DMS153 (cell line): ENCODE results near the gene MFAP3.
"Not testable (repeated sequence)": the region's sequence is repeated elsewhere in the genome, so short reads cannot be mapped to it uniquely, and the experiment has no call there.

Experiments
- DNase-seq: peaks from one replicate; lab custom pipeline; 2025; lab: John Stamatoyannopoulos, UW

The MFAP3 gene

GRCh38 chr5:154038707-154039457 lies at the start of gene MFAP3, which contains the start of gene FAM114A2:
Gene MFAP3, plus strand, starts transcription at chr5:154038967. Its CDS starts 10,756 bp downstream, at chr5:154049723.
Gene FAM114A2, minus strand, starts transcription at chr5:154038910. Its CDS starts 3,957 bp downstream, at chr5:154034953.
- DNase-seq: peak; percentile 3

DNA sequence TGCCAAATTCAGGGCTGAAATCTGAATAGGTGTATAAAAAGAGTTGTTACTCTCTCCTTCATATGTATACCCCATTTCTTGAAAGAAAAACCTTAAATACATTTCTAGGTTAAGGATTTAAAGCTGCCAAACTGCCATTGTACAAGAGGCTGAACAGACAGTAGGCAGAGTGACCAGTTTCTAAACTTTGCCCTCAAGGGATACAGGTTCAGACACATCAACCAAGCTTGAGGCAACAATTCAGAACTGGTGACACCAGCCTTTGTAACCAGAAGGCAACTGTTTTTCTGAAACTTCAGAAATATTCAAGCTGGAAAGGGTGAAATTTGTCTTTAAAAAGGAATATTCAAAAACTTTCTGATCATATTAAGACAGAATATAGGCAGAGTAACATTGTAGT lies 47.6 kb upstream of the MFAP3 start:
- DNase-seq: no peak

DNA sequence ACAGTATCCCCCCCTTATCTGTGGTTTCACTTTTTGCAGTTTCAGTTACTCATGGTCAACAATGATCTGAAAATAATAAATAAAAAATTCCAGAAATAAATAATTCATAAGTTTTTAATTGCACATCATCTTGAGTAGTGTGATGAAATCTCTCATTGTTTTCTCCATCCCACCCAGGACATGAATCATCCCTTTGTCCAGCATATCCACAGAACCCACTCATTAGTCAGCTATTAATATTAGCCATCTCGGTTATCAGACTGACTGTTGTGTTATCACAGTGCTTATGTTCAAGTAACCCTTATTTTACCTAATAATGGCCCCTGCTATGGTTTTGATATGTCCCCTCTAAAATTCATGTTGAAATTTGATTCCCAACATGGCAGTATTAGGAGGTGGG lies 40.8 kb upstream of the MFAP3 start:
- no peak for DNase-seq

DNA sequence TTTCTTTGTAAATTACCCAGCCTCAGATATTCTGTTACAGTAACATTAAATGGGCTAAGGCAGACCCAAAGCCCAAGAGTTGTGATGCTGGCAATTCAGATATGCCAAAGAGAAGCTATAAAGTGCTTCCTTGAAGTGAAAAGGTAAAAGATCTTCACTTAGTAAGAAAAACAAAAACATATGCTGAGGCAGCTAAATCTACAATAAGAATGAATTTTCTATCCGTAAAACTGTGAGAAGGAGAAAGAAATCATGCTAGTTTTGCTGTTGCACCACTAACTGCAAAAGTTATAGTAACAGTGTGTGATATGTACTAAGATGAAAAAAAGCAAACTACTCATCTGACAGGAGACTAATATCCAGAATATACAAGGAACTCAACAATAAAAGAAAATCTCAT lies 40.0 kb upstream of the MFAP3 start:
- DNase-seq: no peak

DNA sequence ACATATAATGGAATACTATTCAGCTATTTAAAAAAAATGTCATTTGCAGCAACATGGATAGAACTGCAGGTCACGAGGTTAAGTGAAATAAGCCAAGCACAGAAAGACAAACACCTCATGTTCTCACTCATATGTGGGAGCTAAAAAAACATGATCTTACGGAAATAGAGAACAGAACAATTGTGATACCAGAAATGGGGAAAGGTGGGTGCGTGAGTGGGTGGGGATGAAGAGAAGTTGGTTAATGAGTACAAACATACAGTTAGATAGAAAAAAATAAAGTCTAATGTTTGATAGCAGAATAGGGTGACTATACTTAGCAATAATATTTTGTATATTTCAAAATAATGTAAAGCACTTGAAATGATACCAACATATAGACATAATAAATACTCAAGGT lies 38.8 kb upstream of the MFAP3 start:
- no peak for DNase-seq

GRCh38 chr5:154000703-154001102 lies 38.1 kb upstream of the MFAP3 start:
- no peak for DNase-seq

DNA sequence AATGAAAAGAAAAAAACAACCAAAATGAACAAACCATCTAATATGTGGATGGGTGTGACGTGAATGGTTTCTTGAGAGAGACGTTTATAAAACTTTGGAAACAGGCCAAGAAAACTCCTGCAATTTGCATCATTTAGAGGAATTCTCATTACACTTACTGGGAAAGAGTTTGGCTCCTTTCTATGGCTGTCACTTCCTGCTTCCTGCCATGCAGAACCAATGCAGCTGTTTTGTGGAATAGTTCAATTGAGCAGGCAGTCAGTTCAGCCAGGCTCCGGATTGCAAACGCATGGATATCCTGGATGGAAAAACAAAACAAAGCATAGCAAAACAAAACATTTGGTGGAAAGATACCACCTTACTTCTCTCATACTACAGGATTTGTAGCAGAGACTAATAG lies 36.7 kb upstream of the MFAP3 start:
- no peak for DNase-seq

DNA sequence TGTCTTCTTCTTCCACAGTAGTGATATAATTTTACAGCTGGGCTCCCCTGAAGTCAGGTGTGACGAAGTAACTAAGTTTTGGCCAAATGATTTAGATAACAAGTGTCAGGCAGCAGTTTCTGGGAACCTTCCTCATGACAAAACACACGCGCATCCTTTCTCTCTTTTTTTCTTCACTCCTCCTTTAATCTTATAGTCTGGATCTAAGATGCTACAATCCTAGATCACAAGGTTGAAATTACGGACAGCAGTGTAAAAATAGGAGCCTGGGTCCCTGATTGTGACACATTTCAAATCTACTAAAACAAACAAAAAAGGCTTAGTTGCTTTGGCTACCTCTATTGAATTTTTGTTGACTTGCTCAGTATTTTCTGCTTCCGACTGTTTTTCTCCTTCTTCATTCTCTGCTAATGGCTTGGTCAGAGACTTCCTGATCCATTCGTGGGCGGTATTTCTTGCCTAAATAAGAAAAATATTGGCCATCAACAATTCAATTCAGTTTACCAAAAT lies 36.2 kb upstream of the MFAP3 start:
- DNase-seq: no peak

DNA sequence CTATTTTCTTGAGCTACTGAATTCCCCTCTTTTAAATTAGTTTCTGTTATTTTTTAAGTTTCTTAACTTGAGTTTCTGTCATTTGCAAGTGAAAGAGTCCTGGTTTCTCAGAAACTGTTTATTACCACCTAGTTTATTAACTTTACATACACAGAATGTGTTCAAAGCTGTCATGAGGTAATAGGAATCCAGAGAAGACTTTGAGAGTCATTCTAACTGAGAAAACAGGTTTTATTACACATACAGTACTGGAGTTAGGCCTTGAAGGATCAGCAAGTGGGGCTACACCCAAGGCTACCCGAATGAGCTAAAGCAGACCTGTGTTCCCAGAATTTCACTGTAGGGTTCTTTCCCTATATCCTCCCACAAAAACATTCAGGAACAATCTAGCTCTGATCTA lies 33.1 kb upstream of the MFAP3 start:
- DNase-seq: no peak

- DNase-seq: no peak
Measured at GRCh38 chr5:154010660-154011059, 28.1 kb upstream of the MFAP3 start.

GRCh38 chr5:154015071-154015693 lies 23.6 kb upstream of the MFAP3 start:
- no peak for DNase-seq

DNA sequence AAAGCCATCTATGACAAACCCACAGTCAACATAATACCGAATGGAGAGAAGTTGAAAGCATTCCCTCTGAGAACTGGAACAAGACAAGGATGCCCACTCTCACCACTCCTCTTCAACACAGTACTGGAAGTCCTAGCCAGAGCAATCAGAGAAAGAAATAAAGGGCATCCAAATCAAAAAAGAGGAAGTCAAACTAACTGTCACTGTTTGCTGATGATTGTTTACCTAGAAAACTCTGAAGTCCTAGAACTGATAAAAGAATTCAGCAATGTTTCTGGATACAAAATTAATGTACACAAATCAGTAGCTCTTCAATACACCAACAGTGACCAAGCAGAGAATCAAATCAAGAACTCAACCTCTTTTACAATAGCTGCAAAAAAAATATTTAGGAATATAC lies 19.8 kb upstream of the MFAP3 start:
- DNase-seq: not testable (repeated sequence)

DNA sequence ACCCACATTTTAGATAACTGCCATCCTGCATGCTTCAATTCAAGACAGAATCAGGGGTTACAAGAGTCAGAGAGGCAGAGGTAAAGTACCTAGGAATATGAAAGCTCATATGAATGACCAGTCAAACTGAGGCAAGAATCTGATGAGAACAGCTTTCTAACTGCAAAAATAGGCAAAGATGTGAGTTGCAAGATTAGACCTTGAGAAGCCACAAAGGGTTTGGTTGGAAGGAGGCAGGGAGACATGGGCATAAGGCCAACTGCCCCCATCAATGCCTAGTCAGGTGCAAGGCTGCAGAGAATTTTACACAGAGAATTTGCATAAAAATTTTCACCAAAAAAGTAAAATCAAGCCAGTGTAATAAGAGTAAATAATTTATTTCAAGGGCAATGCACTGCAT lies 12.8 kb upstream of the MFAP3 start:
- no peak for DNase-seq

DNA sequence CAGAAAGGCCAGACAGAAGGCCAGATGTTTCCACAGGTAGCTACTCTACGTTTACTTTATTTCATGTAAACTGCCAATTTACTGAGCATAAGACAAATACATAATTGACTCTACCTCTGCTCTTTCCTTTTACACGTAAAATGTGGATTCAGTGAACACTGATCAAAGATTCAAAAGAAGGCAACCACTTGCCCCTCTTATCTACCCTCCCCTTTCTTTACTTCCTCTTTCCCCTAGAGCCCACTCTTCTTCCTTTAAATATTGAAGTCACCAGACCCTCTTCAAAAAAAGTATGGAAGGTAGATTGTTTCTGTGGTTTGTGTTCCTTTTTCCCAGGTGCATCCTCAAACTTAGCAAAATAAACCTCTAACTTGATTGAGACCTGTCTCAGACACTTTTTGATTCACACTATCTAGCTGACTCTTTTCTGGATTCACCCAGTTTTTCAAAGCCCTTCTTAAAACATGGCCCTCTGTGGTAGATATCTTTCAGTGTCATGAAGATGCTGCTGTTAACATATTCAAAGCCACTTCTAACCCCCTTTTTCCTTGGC lies 6.8 kb upstream of the MFAP3 start:
- no peak for DNase-seq

GRCh38 chr5:154034944-154035343 lies 3.8 kb upstream of the MFAP3 start:
- DNase-seq: no peak

DNA sequence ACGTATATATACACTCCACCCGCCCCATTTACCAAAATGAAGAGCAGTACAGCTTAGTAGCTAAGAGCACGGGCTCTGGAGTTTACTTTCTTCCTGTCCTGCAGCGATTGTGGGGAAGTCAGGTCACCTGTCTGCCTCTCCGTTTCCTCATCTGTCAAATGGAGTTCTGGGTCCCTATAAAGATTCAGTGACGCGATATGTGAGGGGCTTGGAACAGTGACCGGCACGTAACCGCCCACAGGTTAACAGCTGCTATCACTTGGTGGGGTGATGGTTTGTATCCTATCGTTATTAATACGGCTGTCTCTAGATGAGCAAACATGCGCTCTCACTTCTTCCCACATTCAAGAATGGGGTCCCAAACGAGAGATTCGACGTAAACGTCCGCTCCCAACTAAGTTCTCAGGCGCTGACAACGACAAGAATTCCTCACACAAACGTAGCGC lies 483 bp upstream of the MFAP3 start:
- DNase-seq: no peak

GRCh38 chr5:154039458-154039829 lies 677 bp downstream of the MFAP3 start:
- DNase-seq: no peak

- no peak for DNase-seq
Measured at GRCh38 chr5:154042766-154043165, 4.0 kb downstream of the MFAP3 start.

- no peak for DNase-seq
Measured at GRCh38 chr5:154044099-154044498, 5.3 kb downstream of the MFAP3 start.

DNA sequence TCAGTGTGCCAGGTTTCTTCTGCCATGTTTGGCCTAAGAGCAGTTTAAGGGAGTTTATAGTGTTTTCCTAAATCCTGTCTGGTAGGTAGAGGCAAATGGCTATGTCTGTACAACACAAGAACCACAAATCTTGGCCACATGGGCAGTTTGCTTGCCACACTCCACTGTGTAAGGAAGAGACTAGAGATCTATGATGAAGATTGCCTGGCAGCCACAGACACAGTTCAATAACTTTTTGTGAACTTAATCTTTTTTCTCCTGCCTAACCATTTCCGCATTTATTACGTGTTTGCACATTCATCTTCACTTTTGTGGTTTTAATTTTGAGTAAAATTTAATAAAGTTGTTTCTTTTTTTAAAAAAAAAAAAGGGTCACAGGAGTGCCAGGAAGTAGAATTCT lies 5.8 kb downstream of the MFAP3 start:
- DNase-seq: no peak

DNA sequence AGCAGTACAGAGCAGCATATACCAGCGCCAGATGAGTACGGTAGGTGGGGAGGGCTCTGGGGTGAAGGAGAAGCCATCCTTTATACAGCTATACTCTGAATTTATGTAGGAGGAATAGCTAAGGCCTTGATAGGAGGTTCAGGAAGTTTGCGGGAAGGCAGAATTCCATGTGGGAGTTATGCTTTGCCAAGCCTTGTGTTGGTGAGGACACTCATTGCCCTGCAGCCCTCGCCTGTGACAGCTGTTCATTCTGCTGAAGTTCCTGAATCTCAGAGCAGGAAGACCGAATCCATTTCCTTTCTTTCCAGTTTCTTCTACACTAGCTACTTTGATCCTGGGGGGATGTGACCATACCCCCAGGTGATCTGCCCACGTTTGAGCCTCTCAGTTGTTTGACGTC lies 7.7 kb downstream of the MFAP3 start:
- no peak for DNase-seq

DNA sequence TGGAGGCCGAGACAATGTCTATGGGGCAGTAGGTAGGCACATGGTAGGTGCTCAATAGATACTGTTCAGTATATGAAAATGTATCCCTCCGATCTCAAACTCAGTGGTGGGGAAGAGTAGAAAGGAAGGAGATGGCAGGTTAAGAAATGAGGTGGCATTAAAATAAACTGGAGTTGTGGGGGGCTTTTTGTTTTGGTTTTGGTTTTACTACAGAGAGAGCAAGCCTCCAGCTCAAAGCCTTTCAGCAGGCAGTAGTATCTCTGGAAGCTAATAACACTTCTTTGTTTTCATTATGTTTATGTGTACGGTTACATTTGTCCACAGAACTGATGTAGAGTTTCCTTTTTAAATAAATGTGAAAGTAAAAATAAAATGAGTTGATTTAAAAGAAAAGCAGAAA lies 8.6 kb downstream of the MFAP3 start:
- DNase-seq: no peak

DNA sequence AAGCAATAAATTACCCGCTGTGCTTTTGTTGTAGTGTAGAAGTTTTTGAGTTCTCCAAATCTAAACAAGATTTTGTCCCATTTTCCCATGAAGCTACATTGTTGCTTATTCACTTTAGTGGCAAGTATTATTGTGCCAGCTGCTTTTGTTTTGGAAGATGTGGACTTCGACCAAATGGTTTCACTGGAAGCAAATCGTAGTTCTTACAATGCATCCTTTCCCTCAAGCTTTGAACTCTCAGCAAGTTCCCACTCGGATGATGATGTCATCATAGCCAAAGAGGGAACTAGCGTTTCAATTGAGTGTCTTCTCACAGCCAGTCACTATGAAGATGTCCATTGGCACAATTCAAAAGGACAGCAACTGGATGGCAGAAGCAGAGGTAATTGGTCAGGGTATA lies 10.9 kb downstream of the MFAP3 start:
- DNase-seq: no peak
